HepG2 (cell line): Measurements from ENCODE around the gene TMCC1. TPM values are rescaled to one million over a fixed set of nuclear protein-coding genes. Genes with fewer than 3 reads are reported as not detected.
A peak's percentile ranks its signal among the peaks of the same experiment; 100 is the strongest.

Experiments
- ATAC-seq: fragments of 200-7000 bp; cut with Tn5 transposase; 3 replicates; pipeline ENCODE4 v1.9.1; 2020; ENCODE audit warnings: mild to moderate bottlenecking, moderate library complexity
- BruUV-seq: library from RNA; stranded (reverse); fragments of 400-500 nt; replicated peaks from 2 replicates; lab custom pipeline; 2021; lab: Mats Ljungman, UMichigan
- CTCF ChIA-PET: fragments of 300-600 bp; formaldehyde crosslinking; extraction: SDS; loops from one replicate; lab custom pipeline; 2021; ENCODE audit warnings: low total read pairs, inconsistent platforms, low intra/inter-chr PET ratio; lab: Yijun Ruan, JAX
- POLR2A ChIA-PET: fragments of 350-600 bp; sonication (Branson Sonifier 250); formaldehyde crosslinking; loops from one replicate; lab custom pipeline; 2020; ENCODE audit warnings: antibody characterized with exemption, inconsistent platforms; lab: Yijun Ruan, JAX
- DNase-seq: peaks from one replicate; pipeline ENCODE4 v3.0.0-alpha.2; 2015; ENCODE audit warnings: low spot score
- FAIRE-seq: peaks from 3 replicates; lab custom pipeline; 2011; peaks lifted over from hg19 to GRCh38; lab: Jason Lieb, UNC
- H2AFZ ChIP-seq: one replicate; pipeline ENCODE4 v1.6.1; 2011; ENCODE audit warnings: low read length, inconsistent platforms
- H3K27ac ChIP-seq: fragments of 300-600 bp; 3 replicates; pipeline ENCODE4 v1.8.0; 2011; ENCODE audit warnings: mixed run types, mild to moderate bottlenecking, mixed read lengths, low read length, inconsistent platforms; ENCODE audit not compliant: insufficient read depth; ENCODE audit errors: extremely low read length
- H3K27me3 ChIP-seq, 2 experiments: fragments of 200-600 bp in 1 of 2; 2 replicates in 1 of 2; 3 replicates in 1 of 2; pipeline versions ENCODE4 v1.6.0 to v1.8.0; 2011; ENCODE audit warnings: low read length in 2 of 2, mild to moderate bottlenecking in 2 of 2, moderate library complexity in 2 of 2, inconsistent platforms in 1 of 2; ENCODE audit not compliant: insufficient read depth in 2 of 2, control insufficient read depth in 1 of 2
- H3K36me3 ChIP-seq, 2 experiments: fragments of 200-600 bp in 1 of 2; replicated peaks in 1 of 2; 2 replicates in 1 of 2; 3 replicates in 1 of 2; pipeline versions ENCODE4 v1.5.1 to v1.8.0; 2011; ENCODE audit warnings: low read length in 2 of 2, inconsistent platforms in 1 of 2; ENCODE audit not compliant: insufficient read depth in 2 of 2, control insufficient read depth in 1 of 2
- H3K4me1 ChIP-seq: 2 replicates; pipeline ENCODE4 v1.5.1; 2012; ENCODE audit warnings: low read length, inconsistent platforms; ENCODE audit not compliant: insufficient read depth
- H3K4me2 ChIP-seq: 2 replicates; pipeline ENCODE4 v1.6.0; 2011; ENCODE audit warnings: low read depth, low read length, inconsistent platforms
- H3K4me3 ChIP-seq, 3 experiments: fragments of 200-600 bp in 1 of 3; sonication (generic), shearing (Covaris generic) in 1 of 3; replicated peaks in 1 of 3; 2 replicates each; pipeline ENCODE4 v1.5.1; 2011 to 2016; ENCODE audit warnings: low read length in 3 of 3, inconsistent platforms in 2 of 3, low read depth in 2 of 3, mild to moderate bottlenecking in 2 of 3, control low read depth in 1 of 3, mixed read lengths in 1 of 3; ENCODE audit not compliant: insufficient read depth in 1 of 3
- H3K79me2 ChIP-seq: one replicate; pipeline ENCODE4 v1.6.1; 2011; ENCODE audit warnings: low read length, inconsistent platforms; ENCODE audit not compliant: insufficient read depth
- H3K9ac ChIP-seq: 2 replicates; pipeline ENCODE4 v1.6.0; 2011; ENCODE audit warnings: mild to moderate bottlenecking, low read depth, low read length, inconsistent platforms; ENCODE audit not compliant: insufficient read depth
- H3K9me3 ChIP-seq: 2 replicates; pipeline ENCODE4 v1.5.1; 2012; ENCODE audit warnings: mild to moderate bottlenecking, low read length
- H4K20me1 ChIP-seq: 2 replicates; pipeline ENCODE4 v1.6.0; 2011; ENCODE audit warnings: inconsistent platforms, mild to moderate bottlenecking, low read length, moderate library complexity; ENCODE audit not compliant: insufficient read depth
- ARNTL ChIP-seq: sonication (generic); formaldehyde crosslinking; IDR thresholded peaks from 2 replicates; pipeline ENCODE4 v1.4.0; 2020; ENCODE audit warnings: mild to moderate bottlenecking, missing genetic modification reagents
- CEBPB ChIP-seq: IDR thresholded peaks from 2 replicates; pipeline ENCODE4 v1.6.1; 2011; ENCODE audit warnings: low read depth, low read length, improper control_type of control experiment, borderline replicate concordance
- ZFP82 ChIP-seq: sonication (generic); formaldehyde crosslinking; IDR thresholded peaks from 2 replicates; pipeline ENCODE4 v1.5.1; 2020; ENCODE audit warnings: mild to moderate bottlenecking, missing genetic modification reagents, borderline replicate concordance
- WGBS: methylation state at CpG from one replicate; pipeline ENCODE4 v1.1.6; 2017; ENCODE audit warnings: low lambda C conversion rate; 5-methylcytosine and 5-hydroxymethylcytosine counted together
- in situ Hi-C: cut with HindIII; loops from 2 replicates; pipeline ENCODE4 v1.10.0; 2017; ENCODE audit warnings: low pct_unique_long_range_greater_than_20kb; ENCODE audit not compliant: extremely low pct_ligation_motif_present
- intact Hi-C: fragments of 100-400 bp; cut with micrococcal nuclease; formaldehyde crosslinking; loops from one replicate; pipeline ENCODE4 v1.10.0; 2022; ENCODE audit not compliant: unreplicated experiment
- polyA plus RNA-seq, 8 experiments: library from polyadenylated mRNA; depleted of rRNA in 3 of 8; stranded (reverse) in 7 of 8; unstranded in 1 of 8; fragments of >200 nt; fragmentation: Illumina TruSeq in 4 of 8; extraction: Trizol in 4 of 8; gene quantifications; 2 replicates each; pipeline versions ENCODE4 v1.2.1 to v1.2.3, GENCODE V29; 2011 to 2016; ENCODE audit warnings: low read depth in 4 of 8, missing spikeins in 1 of 8, mixed read lengths in 1 of 8; ENCODE audit not compliant: insufficient read depth in 1 of 8
- total RNA-seq, 5 experiments: library from RNA; depleted of rRNA; stranded (reverse); fragments of >200 nt; fragmentation: Illumina TruSeq; extraction: Trizol; gene quantifications; 2 replicates each; pipeline ENCODE4 v1.2.3, GENCODE V29; 2016; ENCODE audit warnings: low read depth in 1 of 5

The TMCC1 gene
- total and polyA plus RNA-seq, 2 of the 13 experiments (the other 11 are each of a cell fraction or from before 2014, with no cell fraction given): 12.1 to 264 TPM

- no peaks in the 10 kb centered on the region for H3K79me2 ChIP-seq
- ChIA-PET POLR2A (no interaction called here), CTCF (no interaction called here)
- no peak overlapping the region for H3K9ac ChIP-seq
- FAIRE-seq (no peak), DNase-seq (peak; percentile 61), ATAC-seq (peak; percentile 31; the same call in 1 of the 3 replicates)
- H3K4me1 ChIP-seq: peaks cover 23% of the 10 kb centered on the region
- no peak overlapping the region for H2AFZ ChIP-seq
- no peak overlapping the region for H3K4me2 ChIP-seq
- H3K4me3 ChIP-seq: no peak overlapping the region
- 96% methylated on average over 1 of the region's 1 CpG for WGBS
- in situ Hi-C loops (no loop called here), intact Hi-C loops (no loop called here)
- no peak for TF ChIP-seq ARNTL
- peak; percentile 66 for TF ChIP-seq CEBPB
- no peaks in the 10 kb centered on the region for H3K36me3 ChIP-seq
- no TSS peak for BruUV-seq
- no peak overlapping the region for H3K27ac ChIP-seq
- H3K27me3 ChIP-seq: no peaks in the 10 kb centered on the region
- no peaks in the 10 kb centered on the region for H3K9me3 ChIP-seq
- H4K20me1 ChIP-seq: no peaks in the 10 kb centered on the region
These were observed 100.2 kb downstream of the TMCC1 start for GRCh38 chr3:129793319-129793718.

GRCh38 chr3:129783470-129783869 is 110.0 kb downstream of the TMCC1 start:
- POLR2A ChIA-PET: no interaction called here
- Histone ChIP-seq H2AFZ (no peak overlapping the region), H3K79me2 (no peaks in the 10 kb centered on the region), H3K4me1 (no peaks in the 10 kb centered on the region), H4K20me1 (no peaks in the 10 kb centered on the region), H3K4me3 (no peak overlapping the region), H3K27me3 (no peaks in the 10 kb centered on the region), H3K4me2 (no peak overlapping the region), H3K27ac (no peak overlapping the region), H3K36me3 (no peaks in the 10 kb centered on the region), H3K9me3 (no peaks in the 10 kb centered on the region), H3K9ac (no peak overlapping the region)
- no TSS peak for BruUV-seq
- 98% methylated on average over 1 of the region's 1 CpG for WGBS
- no peak for FAIRE-seq
- TF ChIP-seq ZFP82 (no peak), CEBPB (no peak)
- intact Hi-C loops (no loop called here), in situ Hi-C loops (no loop called here)
- no peak for DNase-seq
- ATAC-seq: no peak
- CTCF ChIA-PET: no interaction called here
